Activated T-cell treated with anti-CD3 and anti-CD28 coated beads, Interleukin-2, amount 50 U/mL, for 48 hours (primary cell): ENCODE measurements around the gene EP400.
"Not testable (repeated sequence)": the region's sequence is repeated elsewhere in the genome, so short reads cannot be mapped to it uniquely, and the experiment has no call there.

Source experiments
- DNase-seq, 2 experiments: peaks; one replicate each; pipeline ENCODE4 v3.0.0-alpha.2; 2020

Gene EP400

DNA sequence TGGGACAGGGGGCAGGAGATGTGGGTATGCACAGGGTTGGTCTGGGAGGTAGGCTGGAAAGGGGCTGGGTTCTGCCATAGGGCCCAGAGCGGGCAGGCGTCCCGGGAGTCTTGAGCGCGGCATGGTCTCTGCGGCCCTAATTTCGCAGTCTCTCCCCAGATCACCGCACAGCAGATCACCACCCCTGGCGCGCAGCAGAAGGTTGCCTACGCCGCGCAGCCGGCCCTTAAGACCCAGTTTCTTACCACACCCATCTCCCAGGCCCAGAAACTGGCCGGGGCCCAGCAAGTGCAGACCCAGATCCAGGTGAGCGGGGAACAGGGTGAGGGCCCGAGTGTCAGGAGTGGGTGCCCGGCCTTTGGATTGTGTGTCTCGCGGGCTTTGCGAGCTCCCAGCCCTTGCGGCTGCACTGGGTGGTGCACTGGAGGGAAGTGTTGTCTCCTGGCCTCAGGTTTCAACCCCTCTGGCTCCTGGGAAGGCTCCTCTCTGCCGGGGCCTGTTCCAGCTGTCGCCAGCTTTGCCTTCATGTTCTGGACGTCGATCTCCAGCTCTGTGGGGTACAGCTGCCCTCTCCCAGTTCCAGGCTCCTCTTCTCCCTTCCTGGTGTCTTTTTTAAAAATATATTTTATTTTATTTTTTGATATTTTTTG, 119.7 kb downstream of the EP400 start:
- no peak for DNase-seq

DNA sequence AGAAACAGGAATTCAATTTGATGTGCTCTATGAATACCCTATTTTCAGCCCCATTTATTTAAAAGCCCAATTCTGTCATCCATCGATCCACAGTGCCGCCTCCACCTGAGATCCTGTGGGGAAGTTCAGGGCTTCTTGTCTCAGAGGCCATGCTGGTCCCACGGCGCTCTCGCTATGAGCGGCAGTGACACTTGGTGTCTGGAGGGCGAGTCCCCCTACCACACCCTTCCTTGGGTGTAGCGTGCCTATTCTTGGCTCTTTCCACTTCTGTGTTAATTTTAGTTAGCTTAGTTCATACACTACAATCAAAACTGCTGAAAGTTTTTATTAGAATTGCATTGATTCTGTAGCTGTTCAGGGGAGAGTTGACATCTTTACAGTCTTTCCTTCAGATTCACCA, 120.6 kb downstream of the EP400 start:
- no peak for DNase-seq

DNA sequence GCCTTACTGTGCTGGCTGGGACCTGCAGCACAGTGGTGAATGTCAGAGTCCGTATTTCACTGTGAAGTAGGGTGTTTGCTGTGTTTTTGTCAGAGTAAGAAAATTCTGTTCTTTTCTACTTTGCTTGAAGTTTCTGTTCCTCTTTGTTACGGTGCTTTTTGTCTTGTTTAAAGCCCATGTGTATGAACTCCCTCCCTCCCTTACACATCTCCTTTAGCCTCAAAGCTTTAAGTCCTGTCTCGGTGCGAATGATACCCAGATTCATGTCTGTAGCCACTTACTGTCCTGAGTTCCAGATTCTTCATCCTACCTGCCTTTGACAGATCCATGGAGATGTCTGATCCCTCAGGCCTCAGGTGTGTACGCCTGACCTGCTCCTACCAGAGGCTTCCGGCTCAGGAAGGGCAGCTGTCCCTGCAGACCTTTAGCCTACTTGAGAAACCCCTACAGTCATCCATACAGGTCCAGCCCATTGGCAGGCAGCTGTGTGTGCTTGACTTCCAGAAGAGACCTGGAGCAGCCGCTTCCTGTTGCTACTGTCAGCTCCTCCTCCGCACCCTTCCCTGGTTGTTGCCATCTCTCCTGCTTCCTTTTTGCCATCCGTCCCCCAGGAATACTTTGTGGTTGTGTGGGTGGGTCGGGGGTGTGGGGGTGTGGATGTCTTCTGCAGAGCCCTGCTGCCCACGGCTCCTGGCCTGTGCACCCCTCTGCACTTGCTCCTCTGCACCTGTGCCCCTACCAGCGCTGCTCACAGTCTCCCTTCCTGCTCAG, 121.5 kb downstream of the EP400 start:
- no peak for DNase-seq

DNA sequence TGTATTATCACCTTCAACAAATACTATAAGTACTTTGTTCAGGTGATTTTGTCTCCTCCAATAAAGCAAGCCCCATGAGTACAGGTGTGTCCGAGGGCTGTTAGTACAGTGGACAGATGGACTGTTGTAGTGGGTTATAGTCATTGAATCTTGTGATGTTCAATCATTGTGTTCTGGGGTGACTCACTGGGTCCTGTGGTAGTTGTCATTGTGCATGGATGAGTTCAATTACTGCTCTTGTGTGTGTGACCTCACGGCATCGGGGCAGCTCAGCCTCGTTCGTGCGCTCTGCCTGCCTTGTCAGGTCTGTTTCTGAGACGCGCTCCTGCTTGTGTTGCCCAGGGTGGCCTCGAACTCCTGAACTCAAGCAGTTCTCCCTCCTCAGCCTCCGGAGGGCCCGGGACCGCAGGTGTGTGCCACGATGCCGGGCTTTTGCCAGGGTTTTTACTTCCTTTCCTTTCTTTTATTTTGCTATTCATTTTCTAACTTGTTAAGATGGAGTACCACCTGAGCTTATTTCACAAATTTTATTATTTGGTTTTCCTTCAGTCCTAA, 122.2 kb downstream of the EP400 start:
- no peak for DNase-seq

DNA sequence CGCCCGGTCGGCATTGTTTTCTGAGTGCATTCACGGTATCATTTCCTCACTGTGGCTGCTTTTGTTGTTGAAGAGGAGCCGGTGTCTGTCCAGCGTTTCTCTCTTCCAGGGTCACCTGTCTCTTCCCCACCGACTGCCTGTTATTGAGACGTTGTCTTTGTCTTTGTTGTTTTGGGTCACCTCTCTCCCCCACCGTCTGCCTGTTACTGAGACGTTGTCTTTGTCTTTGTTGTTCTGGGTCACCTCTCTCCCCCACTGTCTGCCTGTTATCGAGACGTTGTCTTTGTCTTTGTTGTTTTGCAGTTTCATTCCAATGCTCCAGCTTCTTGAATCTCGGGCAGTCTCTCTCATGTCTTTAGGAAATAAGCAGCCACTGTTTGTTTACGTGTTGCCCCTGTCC, 124.5 kb downstream of the EP400 start:
- DNase-seq, result no peak

DNA sequence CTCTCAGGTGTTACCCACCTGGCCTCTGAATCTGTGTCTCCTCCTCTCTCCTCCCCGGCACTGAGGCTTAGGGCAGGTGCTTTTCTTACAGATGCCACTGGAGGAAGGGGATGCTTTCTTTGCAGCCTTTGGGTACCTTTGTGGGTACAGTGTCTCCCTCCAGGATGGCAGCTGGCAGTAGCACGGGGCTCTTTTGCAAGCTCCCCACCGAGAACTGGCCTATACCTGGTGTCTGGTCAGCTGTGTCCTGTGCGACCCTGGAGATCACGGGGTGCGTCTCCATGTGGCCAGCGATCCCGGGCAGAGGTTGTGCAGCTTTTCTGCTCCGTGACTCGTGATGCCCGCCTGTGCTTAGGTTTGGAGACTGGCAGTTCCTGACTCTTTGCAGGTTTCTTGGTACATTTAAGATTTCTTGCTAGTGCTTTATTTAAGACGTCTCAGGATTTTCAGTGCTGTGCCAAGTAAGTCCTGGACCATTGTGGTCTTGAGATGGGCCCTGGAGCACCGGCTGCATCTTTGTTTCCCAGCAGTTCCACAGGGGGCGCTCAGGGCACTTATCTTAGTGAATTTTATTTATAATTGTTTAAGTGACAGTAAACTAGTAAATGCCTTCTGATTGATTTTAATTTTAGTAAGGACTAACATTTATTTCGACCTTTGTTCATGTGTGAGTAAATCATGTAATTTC, 125.4 kb downstream of the EP400 start:
- DNase-seq, result no peak

DNA sequence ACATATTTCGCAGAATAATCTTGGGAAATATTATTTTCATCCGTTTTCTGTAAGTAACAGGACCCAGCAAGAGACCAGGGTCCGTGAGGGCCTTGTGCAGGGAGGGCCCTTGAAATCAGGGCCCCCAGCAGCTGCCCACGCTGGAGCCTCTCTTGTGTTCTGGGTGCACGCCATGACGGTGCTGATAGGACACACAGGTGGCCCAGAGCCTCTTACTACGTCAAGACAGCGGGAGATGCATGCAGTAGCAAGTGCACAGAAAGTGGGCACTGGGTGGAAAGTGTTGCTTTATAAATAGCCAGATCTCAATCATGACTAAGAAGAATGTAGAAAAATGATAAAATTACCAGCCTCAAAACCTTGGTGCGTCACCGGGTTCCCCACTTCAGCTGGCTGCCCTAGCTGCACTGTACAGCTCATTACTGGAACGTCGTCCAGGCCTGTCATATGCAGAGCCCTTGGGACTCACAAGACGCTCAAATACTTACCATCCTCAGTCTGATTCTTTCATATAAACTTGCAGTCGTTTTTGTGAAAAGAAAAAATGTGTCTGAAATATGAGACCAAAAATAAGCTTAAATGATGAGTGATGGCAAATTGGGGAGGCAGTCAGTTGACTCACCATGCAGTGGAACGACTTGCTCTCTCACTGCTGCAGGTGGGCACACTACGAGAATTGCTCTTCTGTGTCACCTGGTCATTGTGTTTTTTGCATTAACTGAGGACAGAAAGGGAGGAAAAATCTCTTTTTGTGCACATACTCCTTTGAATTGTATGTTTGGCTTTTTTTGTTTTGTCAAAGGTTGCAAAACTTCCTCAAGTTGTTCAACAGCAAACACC, 126.2 kb downstream of the EP400 start:
- no peak for DNase-seq

DNA sequence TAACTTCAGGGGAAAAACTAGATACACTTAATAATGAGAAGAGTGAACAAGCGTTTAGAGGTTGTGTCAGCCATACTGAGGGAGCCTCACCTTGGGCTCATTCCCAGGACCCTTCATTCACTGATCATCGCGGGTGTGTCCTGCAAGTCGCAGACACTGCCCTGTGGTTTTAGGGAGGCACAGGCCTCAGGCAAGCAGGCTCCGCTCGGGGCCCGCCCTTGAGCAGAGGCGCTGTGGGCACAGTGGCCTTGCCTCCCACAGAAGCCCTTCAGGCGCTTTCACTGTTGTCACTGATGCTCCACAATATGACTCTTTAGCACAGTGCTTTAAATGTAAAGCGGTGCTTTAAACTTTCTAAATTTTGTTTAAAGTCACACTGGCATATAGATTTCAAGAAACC, 127.0 kb downstream of the EP400 start:
- DNase-seq, result no peak

DNA sequence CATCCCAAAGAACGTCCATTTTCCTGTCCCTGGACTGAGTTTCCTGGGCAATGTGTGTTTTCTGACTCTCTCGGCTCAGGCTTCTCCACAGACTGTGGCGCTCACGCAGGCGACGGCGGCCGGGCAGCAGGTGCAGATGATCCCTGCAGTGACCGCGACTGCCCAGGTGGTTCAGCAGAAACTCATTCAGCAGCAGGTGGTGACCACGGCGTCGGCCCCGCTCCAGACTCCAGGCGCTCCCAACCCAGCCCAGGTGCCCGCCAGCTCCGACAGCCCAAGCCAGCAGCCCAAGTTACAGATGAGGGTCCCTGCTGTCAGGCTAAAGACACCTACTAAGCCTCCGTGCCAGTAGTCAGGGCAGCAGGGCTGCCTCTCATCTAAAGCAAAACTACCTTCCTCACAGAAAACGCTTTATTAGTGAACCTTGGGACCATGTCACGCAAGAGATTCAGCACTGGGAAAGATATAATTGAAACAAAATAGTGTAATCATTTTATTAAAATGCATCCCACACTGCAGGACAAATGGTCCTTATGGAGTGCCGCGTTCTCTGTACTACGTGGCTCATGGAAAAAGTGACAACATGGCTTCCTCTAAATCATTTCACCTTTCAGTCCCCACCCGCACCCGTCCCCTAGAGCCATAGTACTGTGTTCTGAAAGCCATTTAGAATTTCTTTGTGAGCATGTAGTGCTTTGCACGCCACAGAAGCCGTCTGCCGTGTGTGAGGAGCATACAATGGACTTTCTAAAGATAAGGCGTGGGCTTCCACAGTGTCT, 127.8 kb downstream of the EP400 start:
- no peak for DNase-seq

DNA sequence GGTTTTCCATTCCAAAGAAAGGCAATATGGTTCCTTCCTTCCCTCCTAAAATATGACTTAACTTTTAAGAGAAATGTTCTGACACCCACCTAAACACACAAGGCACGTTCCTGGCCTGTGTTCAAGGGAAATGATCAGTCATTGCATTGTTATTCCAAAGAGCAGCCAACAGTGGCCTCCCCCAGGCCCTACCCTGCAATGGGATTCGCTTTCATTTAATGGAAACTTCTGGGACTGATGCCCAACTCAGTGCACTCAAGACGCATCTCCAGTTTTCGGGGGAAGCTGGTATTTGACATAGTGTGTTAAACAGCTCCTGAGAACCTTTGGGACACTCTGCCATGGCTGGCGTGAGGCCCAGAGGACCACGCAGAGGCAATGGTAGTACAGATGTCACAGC, 128.4 kb downstream of the EP400 start:
- no peak for DNase-seq

DNA sequence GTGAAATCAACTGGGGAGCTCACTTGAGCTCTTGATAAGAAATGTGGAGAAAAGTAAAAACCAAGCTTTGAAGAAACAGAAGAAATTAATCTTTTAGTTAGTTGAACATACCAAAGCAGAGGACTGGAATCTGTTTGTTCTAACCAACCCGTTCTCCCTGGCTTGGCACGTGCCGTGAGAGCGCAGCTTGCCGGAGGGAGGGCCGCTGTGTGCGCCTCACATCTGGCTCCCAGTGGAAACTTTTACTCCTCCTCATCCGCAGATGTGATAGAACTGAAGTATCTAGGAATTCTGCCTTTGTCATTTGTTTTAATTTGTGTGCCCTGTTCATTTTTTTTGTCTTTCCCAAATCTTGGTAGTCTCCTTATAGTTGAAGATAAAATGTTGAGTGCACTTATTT, 129.5 kb downstream of the EP400 start:
- DNase-seq, result no peak

DNA sequence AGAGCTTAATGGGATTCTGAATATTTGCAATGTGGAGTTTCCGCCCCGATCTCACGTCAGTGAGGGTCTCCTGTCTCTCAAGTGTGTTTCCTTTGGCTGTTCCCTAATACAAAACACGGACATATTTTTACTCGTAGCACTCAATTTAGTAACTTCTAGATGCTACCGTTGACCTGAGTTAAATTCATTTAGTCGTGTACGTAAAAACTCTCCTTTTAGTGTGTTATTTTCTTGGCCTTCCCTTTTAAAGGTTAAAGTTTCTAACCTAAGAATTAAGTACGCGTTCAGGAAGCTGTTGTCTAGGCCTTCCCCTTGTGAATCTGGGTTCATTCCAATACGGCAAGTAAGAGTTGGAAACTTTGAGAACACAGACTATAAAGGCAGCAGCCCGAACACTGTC, 130.0 kb downstream of the EP400 start:
- DNase-seq, result no peak

DNA sequence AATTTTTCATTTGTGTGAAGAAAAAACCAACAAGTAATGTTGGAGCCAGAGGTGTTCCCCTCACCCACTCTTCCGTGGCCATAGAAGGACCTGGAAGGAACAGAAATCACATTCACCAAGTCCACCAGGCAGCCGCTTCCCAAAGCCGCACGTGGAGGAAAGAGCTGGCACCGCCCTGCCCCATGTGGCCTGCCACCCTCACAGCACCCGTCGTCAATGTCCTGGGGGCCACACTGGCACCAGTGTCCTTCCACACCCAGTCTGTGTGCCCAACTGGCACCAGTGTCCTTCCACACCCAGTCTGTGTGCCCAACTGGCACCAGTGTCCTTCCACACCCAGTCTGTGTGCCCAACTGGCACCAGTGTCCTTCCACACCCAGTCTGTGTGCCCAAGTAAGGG, 130.8 kb downstream of the EP400 start:
- not testable (repeated sequence) for DNase-seq

DNA sequence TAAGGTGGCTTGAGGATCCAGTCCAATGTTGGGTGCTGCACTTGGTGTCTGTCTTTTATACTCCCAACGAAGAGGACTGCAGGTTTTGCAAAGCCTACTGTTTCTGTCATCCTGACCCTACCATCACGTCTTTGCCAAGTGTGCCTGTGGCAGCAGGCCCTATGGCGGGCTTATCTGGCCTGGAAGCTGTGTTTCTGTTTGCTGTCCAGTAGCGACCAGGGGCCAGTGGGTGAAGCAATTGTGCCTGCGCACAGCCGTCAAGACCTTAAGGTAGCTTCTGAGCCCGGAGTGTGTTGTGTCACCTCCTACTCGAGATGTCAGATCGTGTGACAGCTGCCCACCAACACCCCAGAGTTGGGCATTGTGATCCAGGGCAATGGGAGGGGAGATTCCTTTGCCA, 131.7 kb downstream of the EP400 start:
- DNase-seq, result no peak

DNA sequence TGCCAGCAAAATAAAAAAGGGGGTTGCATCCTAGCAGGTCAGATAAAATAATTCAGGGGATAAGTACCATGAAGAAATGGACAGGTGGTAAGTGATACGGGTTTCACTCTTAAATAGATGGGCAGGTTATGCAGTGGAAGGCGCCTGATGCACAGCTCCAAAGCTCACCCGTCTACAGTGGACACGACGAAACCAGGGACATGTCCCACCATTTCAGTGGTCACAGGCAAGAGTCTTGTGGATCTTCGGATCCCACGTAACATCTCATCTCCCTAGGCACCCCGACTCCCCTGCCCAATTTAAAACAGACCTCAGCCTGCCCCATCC, 133.8 kb downstream of the EP400 start:
- no peak for DNase-seq

DNA sequence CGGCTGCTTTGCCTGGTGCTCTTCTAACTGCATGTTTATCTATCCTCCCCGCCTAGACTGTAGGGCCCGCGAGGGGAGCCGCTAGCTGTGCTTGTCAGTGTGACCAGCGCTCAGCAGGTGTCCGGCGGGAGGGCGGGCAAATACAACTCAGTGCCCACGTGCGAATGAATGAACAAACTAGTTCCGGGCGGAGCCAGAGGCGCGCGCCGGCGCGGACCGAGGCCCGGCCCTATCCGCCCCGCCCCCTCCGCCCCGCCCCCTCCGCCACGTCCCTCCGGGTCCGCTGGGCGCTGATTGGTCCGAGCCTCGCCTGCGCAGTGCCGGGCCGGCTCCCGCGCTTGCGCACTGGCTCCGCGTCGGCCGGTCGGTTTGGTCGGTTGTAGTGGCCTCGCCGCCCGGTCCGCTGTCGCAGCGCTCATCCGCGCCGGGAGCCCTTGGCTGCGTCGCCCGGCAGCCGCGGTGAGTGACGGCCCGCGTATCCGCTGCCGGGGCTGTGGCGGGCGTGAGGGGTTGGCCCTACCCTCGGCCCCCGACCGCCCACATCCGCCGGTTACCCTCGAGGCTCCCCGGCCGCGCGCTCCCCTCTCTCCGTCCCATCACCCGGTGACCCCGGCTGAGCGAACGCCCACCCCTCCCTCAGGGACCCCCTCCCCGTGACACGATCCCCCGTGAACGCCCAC, 134.3 kb downstream of the EP400 start:
- DNase-seq, result peak; percentile 88 to 93

DNA sequence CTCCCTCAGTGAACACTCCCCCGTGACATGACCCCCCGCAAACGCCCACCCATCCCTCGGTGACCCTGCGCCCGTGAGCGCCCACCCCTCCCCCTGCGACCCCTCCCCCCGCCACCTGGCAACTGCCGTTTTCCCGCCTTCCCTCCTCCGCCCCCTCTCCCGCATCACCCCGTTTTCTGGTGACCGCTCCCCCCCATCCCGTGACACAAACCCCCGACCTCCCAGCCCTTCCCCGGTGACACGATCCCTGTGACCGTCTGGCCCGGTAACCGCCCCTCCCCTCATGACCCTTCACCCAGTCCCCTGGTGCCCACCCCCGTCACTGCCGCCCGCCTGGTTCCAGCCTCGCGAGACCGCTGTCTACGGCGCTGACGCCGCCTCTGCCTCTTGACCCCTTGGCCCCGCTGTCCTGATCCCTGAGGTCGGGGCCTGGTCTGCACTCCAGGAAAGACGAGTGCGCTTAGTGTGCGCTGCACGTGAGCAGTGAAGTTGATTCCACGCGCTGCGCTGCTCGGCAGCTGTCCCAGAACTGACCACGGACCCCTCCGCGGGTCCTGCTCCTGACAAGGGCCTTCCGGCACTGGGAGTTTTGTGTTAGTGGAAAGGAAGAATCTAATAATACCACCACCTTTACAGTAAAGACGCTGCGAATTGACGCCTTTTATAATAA, 135.0 kb downstream of the EP400 start:
- DNase-seq, result peak; percentile 64 to 68

DNA sequence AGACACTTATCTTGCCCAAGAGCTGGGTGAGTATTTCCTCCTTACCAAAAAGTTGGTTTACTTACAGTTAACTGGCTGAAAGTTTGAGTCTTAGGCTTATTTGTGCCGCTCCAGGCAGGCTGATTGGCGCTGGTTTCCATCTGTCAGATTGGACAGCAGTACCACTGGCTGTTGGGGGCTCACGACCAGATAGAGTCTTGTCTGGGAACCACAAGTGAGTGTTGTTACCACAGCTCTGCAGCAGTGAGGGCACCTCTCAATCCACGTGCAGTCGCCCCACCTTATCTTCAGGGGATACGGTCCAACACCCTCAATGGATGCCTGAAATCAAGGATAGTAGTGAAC, 135.5 kb downstream of the EP400 start:
- DNase-seq, result peak; percentile 31 to 38

DNA sequence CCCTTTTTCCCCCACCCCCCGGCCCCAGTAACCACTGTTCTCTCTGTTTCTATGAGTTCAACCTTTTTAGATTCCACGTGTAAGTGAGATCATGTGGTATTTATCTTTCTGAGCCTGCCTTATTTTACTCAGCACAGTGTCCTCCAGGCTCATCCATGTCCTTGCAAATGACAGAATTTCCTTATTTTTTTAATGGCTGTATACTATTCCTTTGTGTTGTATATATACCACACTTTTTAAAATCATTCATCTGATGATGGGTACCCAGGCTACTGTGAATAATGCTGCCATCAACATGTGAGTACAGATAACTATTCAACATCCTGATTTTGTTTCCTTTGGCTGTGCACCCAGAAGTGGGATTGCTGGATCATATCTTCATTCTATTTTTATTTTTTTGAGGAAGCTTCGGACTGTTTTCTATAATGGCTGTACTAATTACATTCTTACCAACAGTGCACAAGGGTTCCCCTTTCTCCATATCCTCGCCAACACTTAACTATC, 139.7 kb downstream of the EP400 start:
- DNase-seq, result no peak

DNA sequence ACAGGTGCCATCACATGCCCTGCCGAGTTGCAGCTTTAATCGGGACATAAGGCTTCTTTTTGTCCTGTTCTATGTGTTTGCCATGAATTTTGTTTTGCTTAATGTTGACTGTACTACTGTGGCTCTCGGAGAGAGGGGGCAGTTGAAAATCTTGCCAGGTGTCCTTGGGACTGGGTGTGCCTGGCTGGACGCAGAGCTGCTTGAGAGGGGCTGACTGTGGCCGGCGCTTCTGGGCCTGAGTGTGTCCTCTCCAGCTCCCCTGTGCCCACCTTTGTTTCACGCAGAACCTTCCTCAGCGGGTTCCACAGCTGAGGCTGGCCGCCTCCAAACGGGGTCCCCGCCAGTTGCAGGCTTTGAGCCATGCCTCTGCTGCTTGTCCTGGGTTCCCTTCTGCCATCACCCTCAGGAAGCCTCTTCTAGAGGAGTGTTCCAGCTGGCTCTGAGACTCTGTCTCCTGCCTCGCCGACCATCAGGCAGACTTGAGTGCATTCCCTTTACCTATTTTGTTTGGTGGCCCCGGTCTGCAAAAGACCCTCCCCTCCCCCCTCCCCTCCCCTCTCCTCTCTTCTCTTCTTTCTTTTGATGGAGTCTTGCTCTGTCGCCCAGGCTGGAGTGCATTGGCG, 144.6 kb downstream of the EP400 start:
- no peak for DNase-seq
